ENCODE results near the gene RRAGD.

RRAGD gene

GRCh38 chr6:89412071-89413005 is at the start of gene RRAGD:
RRAGD (minus strand) TSS chr6:89412273; CDS start chr6:89411993, 280 bp downstream.
- DNase-seq (ENCODE audit: low spot score), result peak; percentile 68

- no peak for DNase-seq (ENCODE audit: low spot score)
Measured at GRCh38 chr6:89460713-89461112, 48.6 kb upstream of the RRAGD start.

- DNase-seq (ENCODE audit: low spot score), result no peak
Measured at GRCh38 chr6:89459501-89459900, 47.4 kb upstream of the RRAGD start.

GRCh38 chr6:89458704-89459103 is 46.6 kb upstream of the RRAGD start:
- DNase-seq (ENCODE audit: low spot score), result no peak

GRCh38 chr6:89454300-89454699 is 42.2 kb upstream of the RRAGD start:
- no peak for DNase-seq (ENCODE audit: low spot score)

- DNase-seq (ENCODE audit: low spot score), result no peak
Measured at GRCh38 chr6:89452281-89452680, 40.2 kb upstream of the RRAGD start.

GRCh38 chr6:89449193-89449592 is 37.1 kb upstream of the RRAGD start:
- DNase-seq (ENCODE audit: low spot score), result no peak

- DNase-seq (ENCODE audit: low spot score), result no peak
Measured at GRCh38 chr6:89443658-89444057, 31.6 kb upstream of the RRAGD start.

- no peak for DNase-seq (ENCODE audit: low spot score)
Measured at GRCh38 chr6:89440200-89440599, 28.1 kb upstream of the RRAGD start.

GRCh38 chr6:89439014-89439413 is 26.9 kb upstream of the RRAGD start:
- DNase-seq (ENCODE audit: low spot score), result no peak

- DNase-seq (ENCODE audit: low spot score), result no peak
Measured at GRCh38 chr6:89438248-89438647, 26.2 kb upstream of the RRAGD start.

- no peak for DNase-seq (ENCODE audit: low spot score)
Measured at GRCh38 chr6:89436226-89436625, 24.2 kb upstream of the RRAGD start.

- no peak for DNase-seq (ENCODE audit: low spot score)
Measured at GRCh38 chr6:89434954-89435353, 22.9 kb upstream of the RRAGD start.

GRCh38 chr6:89434150-89434499 is 22.1 kb upstream of the RRAGD start:
- no peak for DNase-seq (ENCODE audit: low spot score)

GRCh38 chr6:89433252-89434149 is 21.4 kb upstream of the RRAGD start:
- DNase-seq (ENCODE audit: low spot score), result peak; percentile 28

GRCh38 chr6:89432875-89433251 is 20.8 kb upstream of the RRAGD start, which contains the start of gene ANKRD6:
ANKRD6 (plus strand) TSS chr6:89433152; CDS start chr6:89566977, 133,825 bp downstream.
- peak; percentile 24 for DNase-seq (ENCODE audit: low spot score)

- DNase-seq (ENCODE audit: low spot score), result no peak
Measured at GRCh38 chr6:89430201-89430962, 18.3 kb upstream of the RRAGD start.

- DNase-seq (ENCODE audit: low spot score), result no peak
Measured at GRCh38 chr6:89416796-89417195, 4.7 kb upstream of the RRAGD start.

GRCh38 chr6:89415185-89415584 is 3.1 kb upstream of the RRAGD start:
- DNase-seq (ENCODE audit: low spot score), result no peak

- DNase-seq (ENCODE audit: low spot score), result no peak
Measured at GRCh38 chr6:89414215-89414614, 2.1 kb upstream of the RRAGD start.

GRCh38 chr6:89413006-89413400 is 930 bp upstream of the RRAGD start:
- no peak for DNase-seq (ENCODE audit: low spot score)

All from pons (tissue), 1 donor.